Ishikawa (cell line): ENCODE measurements around the gene MTRFR.

Source experiments
- CEBPB ChIP-seq: IDR thresholded peaks from 2 replicates; pipeline ENCODE4 v1.6.1; 2012
- FOXM1 ChIP-seq: IDR thresholded peaks from 2 replicates; pipeline ENCODE4 v1.6.1; 2012; ENCODE audit warnings: low read depth, borderline replicate concordance
- RAD21 ChIP-seq: IDR thresholded peaks from 2 replicates; pipeline ENCODE4 v1.6.1; 2012; ENCODE audit warnings: low read depth
- REST ChIP-seq: IDR thresholded peaks from 2 replicates; pipeline ENCODE4 v1.6.1; 2012; ENCODE audit warnings: low read depth, mild to moderate bottlenecking
- TAF1 ChIP-seq: IDR thresholded peaks from 2 replicates; pipeline ENCODE4 v1.6.1; 2012; ENCODE audit warnings: low read depth, mild to moderate bottlenecking

GRCh38 chr12:123270214-123271000, 37.2 kb downstream of the MTRFR start:
- TF ChIP-seq TAF1 (no peak), REST (no peak), RAD21 (no peak), FOXM1 (no peak), CEBPB (no peak)
